Mesendoderm (in vitro differentiated cells): Measurements from ENCODE around the gene ECSIT.

ENCODE experiments used
- DNase-seq: peaks from one replicate; pipeline ENCODE4 v3.0.0; 2013
- H2AK5ac ChIP-seq: 2 replicates; pipeline ENCODE4 v1.6.1; 2013; ENCODE audit warnings: low read length, inconsistent platforms
- H2BK120ac ChIP-seq: 2 replicates; pipeline ENCODE4 v1.6.1; 2013; ENCODE audit warnings: low read depth, mild to moderate bottlenecking, low read length, moderate library complexity, mixed read lengths
- H2BK15ac ChIP-seq: replicated peaks from 2 replicates; pipeline ENCODE4 v1.6.1; 2013; ENCODE audit warnings: low read depth, mild to moderate bottlenecking, moderate library complexity
- H2BK5ac ChIP-seq: 2 replicates; pipeline ENCODE4 v1.6.1; 2013; ENCODE audit warnings: low read length, inconsistent platforms
- H3K18ac ChIP-seq: 2 replicates; pipeline ENCODE4 v1.6.1; 2013; ENCODE audit warnings: mild to moderate bottlenecking, low read length, mixed read lengths
- H3K23ac ChIP-seq: one replicate; pipeline ENCODE4 v1.6.1; 2013; ENCODE audit warnings: low read length
- H3K27ac ChIP-seq: 2 replicates; pipeline ENCODE4 v1.5.1; 2013; ENCODE audit warnings: low read depth, mild to moderate bottlenecking, inconsistent platforms, low read length, moderate library complexity
- H3K27me3 ChIP-seq: 2 replicates; pipeline ENCODE4 v1.6.1; 2013; ENCODE audit warnings: low read length, control low read depth, mild to moderate bottlenecking, inconsistent platforms; ENCODE audit not compliant: insufficient read depth, poor library complexity
- H3K36me3 ChIP-seq: 2 replicates; pipeline ENCODE4 v1.6.1; 2013; ENCODE audit warnings: low read length, inconsistent platforms; ENCODE audit not compliant: control insufficient read depth, insufficient read depth
- H3K4ac ChIP-seq: one replicate; pipeline ENCODE4 v1.6.1; 2013; ENCODE audit warnings: low read depth, mild to moderate bottlenecking, low read length, moderate library complexity
- H3K4me1 ChIP-seq: 2 replicates; pipeline ENCODE4 v1.6.1; 2013; ENCODE audit warnings: low read depth, low read length, inconsistent platforms; ENCODE audit not compliant: control insufficient read depth
- H3K4me2 ChIP-seq: 2 replicates; pipeline ENCODE4 v1.6.1; 2013; ENCODE audit warnings: low read length
- H3K4me3 ChIP-seq: 2 replicates; pipeline ENCODE4 v1.5.1; 2013; ENCODE audit warnings: mild to moderate bottlenecking, low read length
- H3K56ac ChIP-seq: one replicate; pipeline ENCODE4 v1.6.1; 2013; ENCODE audit warnings: low read length
- H3K79me1 ChIP-seq: 2 replicates; pipeline ENCODE4 v1.6.1; 2013; ENCODE audit warnings: low read length, inconsistent platforms
- H3K79me2 ChIP-seq: 2 replicates; pipeline ENCODE4 v1.6.1; 2013; ENCODE audit warnings: mild to moderate bottlenecking, low read length; ENCODE audit not compliant: control insufficient read depth, insufficient read depth
- H3K9ac ChIP-seq: 2 replicates; pipeline ENCODE4 v1.6.1; 2013; ENCODE audit warnings: low read length, inconsistent platforms
- H4K5ac ChIP-seq: one replicate; pipeline ENCODE4 v1.6.1; 2013; ENCODE audit warnings: low read length
- H4K8ac ChIP-seq: one replicate; pipeline ENCODE4 v1.6.1; 2013; ENCODE audit warnings: low read depth, mild to moderate bottlenecking, control low read depth, low read length, moderate library complexity
- WGBS: extraction: QIAGEN DNeasy Blood & Tissue Kit; methylation state at CpG from one replicate; pipeline ENCODE4 v1.1.7; 2013; ENCODE audit warnings: low lambda C conversion rate, missing lambda C conversion rate; ENCODE audit not compliant: insufficient coverage; ENCODE audit errors: extremely low coverage; 5-methylcytosine and 5-hydroxymethylcytosine counted together

The ECSIT gene

GRCh38 chr19:11483366-11484111 lies 45.4 kb downstream of the ECSIT start:
- no peak overlapping the region for H3K4me3 ChIP-seq
- no peak overlapping the region for H3K18ac ChIP-seq
- no peaks in the 10 kb centered on the region for H3K79me2 ChIP-seq
- no peak overlapping the region for H2AK5ac ChIP-seq
- H3K4ac ChIP-seq: no peak overlapping the region
- no peak overlapping the region for H3K27ac ChIP-seq
- no peak overlapping the region for H3K56ac ChIP-seq
- H4K8ac ChIP-seq: no peak overlapping the region
- H3K27me3 ChIP-seq: peaks cover 15% of the 10 kb centered on the region
- H2BK15ac ChIP-seq: no peak overlapping the region
- H3K36me3 ChIP-seq: no peaks in the 10 kb centered on the region
- H3K9ac ChIP-seq: no peak overlapping the region
- H3K4me1 ChIP-seq: no peaks in the 10 kb centered on the region
- H2BK5ac ChIP-seq: no peak overlapping the region
- no peaks in the 10 kb centered on the region for H3K79me1 ChIP-seq
- no peak overlapping the region for H4K5ac ChIP-seq
- no peak overlapping the region for H3K23ac ChIP-seq
- no peak overlapping the region for H2BK120ac ChIP-seq
- WGBS: no CpG with 5 or more reads among the region's 57 CpGs
- DNase-seq: no peak
- no peak overlapping the region for H3K4me2 ChIP-seq

DNA sequence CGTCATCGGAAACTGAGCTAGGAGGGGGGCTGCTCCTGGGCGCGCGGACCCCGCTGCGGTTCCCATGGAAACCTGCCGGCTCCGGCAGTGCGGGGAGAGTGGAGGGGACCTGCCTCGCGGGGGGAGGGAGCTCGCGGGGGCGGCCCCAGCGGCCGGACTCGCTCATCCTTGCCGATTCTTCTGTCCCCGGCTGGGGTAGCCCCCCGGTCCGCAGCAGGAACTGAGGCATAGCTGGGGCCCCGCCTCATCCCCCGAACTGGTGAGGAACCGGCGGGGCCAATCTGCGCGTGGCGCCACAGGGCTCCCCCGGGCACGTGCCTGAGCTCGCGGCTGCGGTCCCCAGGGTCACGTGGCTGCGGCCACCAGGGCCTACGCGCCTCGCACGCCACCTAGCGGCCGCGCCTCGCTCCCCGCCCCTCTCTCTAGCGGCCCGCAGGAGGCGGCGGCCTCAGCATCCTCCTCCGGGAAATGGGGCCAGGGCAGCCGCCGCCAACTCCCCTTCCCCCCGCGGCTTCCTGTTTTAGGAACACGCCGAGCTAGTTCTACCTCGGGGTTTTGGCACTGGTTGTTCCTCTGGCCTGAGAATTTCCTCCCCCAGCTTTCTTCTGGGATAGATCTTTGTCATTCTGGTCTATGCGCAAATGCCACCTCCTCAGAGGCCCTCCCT lies 46.4 kb downstream of the ECSIT start:
- no peak overlapping the region for H3K18ac ChIP-seq
- H4K5ac ChIP-seq: no peak overlapping the region
- H2BK5ac ChIP-seq: no peak overlapping the region
- no peaks in the 10 kb centered on the region for H3K79me1 ChIP-seq
- DNase-seq: peak; percentile 82
- H3K36me3 ChIP-seq: no peaks in the 10 kb centered on the region
- no peak overlapping the region for H2BK15ac ChIP-seq
- no peak overlapping the region for H4K8ac ChIP-seq
- H3K27me3 ChIP-seq: peaks cover 15% of the 10 kb centered on the region
- H3K4me1 ChIP-seq: no peaks in the 10 kb centered on the region
- no peak overlapping the region for H3K4me3 ChIP-seq
- WGBS: no CpG with 5 or more reads among the region's 58 CpGs
- H3K79me2 ChIP-seq: no peaks in the 10 kb centered on the region
- no peak overlapping the region for H3K27ac ChIP-seq
- H3K9ac ChIP-seq: no peak overlapping the region
- H2AK5ac ChIP-seq: no peak overlapping the region
- no peak overlapping the region for H2BK120ac ChIP-seq
- H3K4ac ChIP-seq: no peak overlapping the region
- no peak overlapping the region for H3K56ac ChIP-seq
- no peak overlapping the region for H3K23ac ChIP-seq
- H3K4me2 ChIP-seq: no peak overlapping the region

DNA sequence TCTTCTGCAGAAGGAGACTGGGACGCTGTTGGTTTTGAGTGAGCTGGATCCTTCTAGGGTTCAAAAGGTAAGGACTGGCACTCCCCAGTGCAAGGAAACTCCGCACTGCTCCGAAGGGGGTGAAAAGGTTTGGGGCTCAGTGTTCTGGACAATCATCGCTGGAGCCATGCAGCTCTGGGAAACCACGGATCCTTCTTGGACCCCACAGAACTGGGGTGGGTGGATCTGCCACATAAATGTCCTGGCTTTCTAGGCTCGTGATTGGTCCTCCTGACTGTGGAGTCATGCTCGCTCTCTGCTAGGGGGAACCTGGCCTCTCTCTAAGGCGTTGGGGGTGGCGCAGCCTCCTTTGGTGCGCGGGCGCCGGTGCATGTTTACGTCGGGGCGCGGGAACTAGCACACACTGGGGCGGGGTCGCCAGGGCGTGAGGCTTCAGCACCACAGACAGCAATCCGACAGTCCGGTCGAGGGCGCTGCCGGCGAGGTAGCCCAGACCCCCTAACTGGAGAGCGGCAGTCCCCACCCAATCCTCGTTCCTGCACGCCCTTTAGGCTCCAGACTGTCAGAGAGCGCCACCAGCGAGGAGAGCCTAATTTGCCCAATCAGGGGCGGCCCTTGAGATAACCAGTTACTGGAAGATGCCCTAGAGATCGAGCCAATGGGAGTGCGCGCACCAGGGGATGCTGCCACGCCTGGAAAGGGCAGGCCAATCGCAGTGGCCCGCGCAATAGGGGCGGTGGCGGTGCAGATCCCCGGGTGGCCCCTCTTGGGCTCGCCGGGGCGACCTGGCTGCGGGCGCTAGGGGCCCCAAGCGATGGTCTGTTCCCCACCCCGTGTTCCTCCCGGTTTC lies 47.2 kb downstream of the ECSIT start:
- H4K8ac ChIP-seq: no peak overlapping the region
- no peaks in the 10 kb centered on the region for H3K79me2 ChIP-seq
- H4K5ac ChIP-seq: no peak overlapping the region
- H3K27me3 ChIP-seq: peaks cover 15% of the 10 kb centered on the region
- no CpG with 5 or more reads among the region's 50 CpGs for WGBS
- H2BK15ac ChIP-seq: no peak overlapping the region
- H3K9ac ChIP-seq: no peak overlapping the region
- H3K36me3 ChIP-seq: no peaks in the 10 kb centered on the region
- peak; percentile 88 for DNase-seq
- H3K4me2 ChIP-seq: no peak overlapping the region
- H3K4me1 ChIP-seq: no peaks in the 10 kb centered on the region
- H3K4me3 ChIP-seq: no peak overlapping the region
- H3K56ac ChIP-seq: no peak overlapping the region
- no peak overlapping the region for H3K18ac ChIP-seq
- no peak overlapping the region for H3K4ac ChIP-seq
- H2AK5ac ChIP-seq: no peak overlapping the region
- no peak overlapping the region for H2BK5ac ChIP-seq
- no peak overlapping the region for H2BK120ac ChIP-seq
- no peak overlapping the region for H3K27ac ChIP-seq
- H3K23ac ChIP-seq: no peak overlapping the region
- H3K79me1 ChIP-seq: no peaks in the 10 kb centered on the region

GRCh38 chr19:11480715-11481533 lies 48.0 kb downstream of the ECSIT start, which contains the start of gene ELAVL3:
Gene ELAVL3, minus strand, starts transcription at chr19:11481046. Its CDS starts 438 bp downstream, at chr19:11480608.
- H3K4ac ChIP-seq: no peak within 1 kb of the TSS
- H3K4me3 ChIP-seq: no peak within 1 kb of the TSS
- H3K9ac ChIP-seq: no peak within 1 kb of the TSS
- no peaks in the 10 kb centered on the region for H3K4me1 ChIP-seq
- no peaks in the 10 kb centered on the region for H3K79me1 ChIP-seq
- no peak within 1 kb of the TSS for H3K56ac ChIP-seq
- WGBS: no CpG with 5 or more reads among the region's 77 CpGs
- no peak within 1 kb of the TSS for H3K23ac ChIP-seq
- H3K18ac ChIP-seq: no peak within 1 kb of the TSS
- peaks cover 15% of the 10 kb centered on the region for H3K27me3 ChIP-seq
- no peaks in the 10 kb centered on the region for H3K36me3 ChIP-seq
- H3K4me2 ChIP-seq: no peak within 1 kb of the TSS
- no peak within 1 kb of the TSS for H2BK5ac ChIP-seq
- no peak within 1 kb of the TSS for H2BK15ac ChIP-seq
- no peak within 1 kb of the TSS for H2BK120ac ChIP-seq
- no peak within 1 kb of the TSS for H4K5ac ChIP-seq
- H3K79me2 ChIP-seq: no peaks in the 10 kb centered on the region
- H4K8ac ChIP-seq: no peak within 1 kb of the TSS
- no peak within 1 kb of the TSS for H2AK5ac ChIP-seq
- H3K27ac ChIP-seq: no peak within 1 kb of the TSS
- DNase-seq: no peak

GRCh38 chr19:11479898-11480714 lies 48.8 kb downstream of the ECSIT start:
- Histone ChIP-seq H3K79me2 (no peaks in the 10 kb centered on the region), H3K4me1 (no peaks in the 10 kb centered on the region), H2BK15ac (no peak overlapping the region), H2AK5ac (no peak overlapping the region), H4K5ac (no peak overlapping the region), H3K4ac (no peak overlapping the region), H4K8ac (no peak overlapping the region), H3K27ac (no peak overlapping the region), H3K23ac (no peak overlapping the region), H2BK5ac (no peak overlapping the region), H3K56ac (no peak overlapping the region), H3K4me3 (no peak overlapping the region), H3K9ac (no peak overlapping the region), H3K18ac (no peak overlapping the region), H2BK120ac (no peak overlapping the region), H3K36me3 (no peaks in the 10 kb centered on the region), H3K27me3 (peaks cover 15% of the 10 kb centered on the region), H3K4me2 (no peak overlapping the region), H3K79me1 (no peaks in the 10 kb centered on the region)
- DNase-seq: no peak
- no CpG with 5 or more reads among the region's 86 CpGs for WGBS
